Limb (tissue), 2 donors: ENCODE measurements around the gene TMPRSS11B.
"Not testable (repeated sequence)": the region's sequence is repeated elsewhere in the genome, so short reads cannot be mapped to it uniquely, and the experiment has no call there.

Source experiments
- DNase-seq, 2 donors: peaks; one replicate each; pipeline ENCODE4 v3.0.0-alpha.2; 2016; ENCODE audit errors: extremely low spot score in 2 of 2

TMPRSS11B gene

DNA sequence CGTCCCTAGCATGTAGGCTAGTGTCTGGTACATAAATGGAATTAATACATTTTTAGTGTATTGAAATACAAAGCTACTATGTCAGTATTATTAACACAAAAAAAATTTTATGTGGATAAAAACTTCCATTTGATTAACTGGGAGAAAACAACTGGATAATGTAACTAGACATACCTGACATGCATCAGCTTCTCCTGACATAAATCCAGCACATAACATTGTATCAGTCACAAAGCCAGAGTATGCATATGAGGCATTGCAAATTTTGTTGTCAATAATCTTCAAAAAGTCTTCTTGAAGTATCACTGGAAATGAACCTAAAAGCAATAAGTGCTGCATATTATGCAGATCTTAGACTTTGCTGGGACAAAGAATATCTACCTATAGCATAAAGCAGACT is 16.9 kb downstream of the TMPRSS11B start:
- DNase-seq: no peak

GRCh38 chr4:68218044-68218443 is 27.4 kb downstream of the TMPRSS11B start:
- no peak for DNase-seq

GRCh38 chr4:68216501-68216900 is 29.0 kb downstream of the TMPRSS11B start:
- DNase-seq: no peak

- no peak for DNase-seq
Observed at GRCh38 chr4:68209003-68209402, 36.5 kb downstream of the TMPRSS11B start.

DNA sequence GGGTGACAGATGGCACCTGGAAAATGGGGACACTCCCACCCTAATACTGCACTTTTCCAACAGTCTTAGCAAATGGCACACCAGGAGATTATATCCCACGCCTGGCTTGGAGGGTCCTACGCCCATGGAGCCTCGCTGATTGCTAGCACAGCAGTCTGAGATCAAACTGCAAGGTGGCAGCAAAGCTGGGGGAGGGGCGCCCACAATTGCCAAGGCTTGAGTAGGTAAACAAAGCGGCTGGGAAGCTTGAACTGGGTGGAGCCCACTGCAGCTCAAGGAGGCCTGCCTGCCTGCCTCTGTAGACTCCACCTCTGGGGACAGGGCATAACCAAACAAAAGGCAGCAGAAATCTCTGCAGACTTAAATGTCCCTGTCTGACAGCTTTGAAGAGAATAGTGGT is 51.2 kb downstream of the TMPRSS11B start:
- DNase-seq: not testable (repeated sequence)

GRCh38 chr4:68193194-68193593 is 52.3 kb downstream of the TMPRSS11B start:
- DNase-seq: no peak

GRCh38 chr4:68187145-68187544 is 58.3 kb downstream of the TMPRSS11B start:
- DNase-seq: no peak

GRCh38 chr4:68184923-68185322 is 60.6 kb downstream of the TMPRSS11B start:
- no peak for DNase-seq

GRCh38 chr4:68183417-68183816 is 62.1 kb downstream of the TMPRSS11B start:
- no peak for DNase-seq

- DNase-seq: no peak
Observed at GRCh38 chr4:68182382-68182820, 63.1 kb downstream of the TMPRSS11B start.

GRCh38 chr4:68180849-68181526 is 64.5 kb downstream of the TMPRSS11B start:
- no peak for DNase-seq

- DNase-seq: no peak
Observed at GRCh38 chr4:68176904-68177303, 68.6 kb downstream of the TMPRSS11B start.
